ENCODE data around the gene FTO. TPM values are rescaled to one million over a fixed set of nuclear protein-coding genes. Genes with fewer than 3 reads are reported as not detected.
A peak's percentile ranks its signal among the peaks of the same experiment; 100 is the strongest.

The FTO gene
- total and polyA plus RNA-seq, 2 of the 13 experiments (the other 11 are each of a cell fraction or from before 2014, with no cell fraction given), result 41.6 to 55.8 TPM

DNA sequence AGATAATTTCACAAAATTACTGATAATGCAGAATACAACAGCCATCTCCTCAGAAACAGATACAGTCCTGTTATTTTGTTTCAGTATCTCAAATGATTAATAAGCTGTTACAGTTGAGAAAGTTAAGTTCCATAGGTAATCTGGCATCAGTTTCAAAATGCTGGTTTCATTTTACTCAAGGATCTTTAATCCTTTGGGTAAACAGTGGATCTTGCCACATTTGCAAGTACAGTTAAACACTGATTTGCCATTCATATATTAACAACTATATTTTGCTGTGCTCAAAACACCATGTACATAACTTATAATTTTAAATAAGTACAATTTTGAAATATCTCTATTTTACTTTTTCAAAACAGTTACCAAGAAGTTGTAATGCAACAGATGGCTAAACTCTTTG, 31.5 kb upstream of the FTO start:
- ChIA-PET CTCF (ENCODE audit: low intra/inter-chr PET ratio, low total read pairs) (no interaction called here), POLR2A (no interaction called here)
- in situ Hi-C loops (cut with HindIII; ENCODE audit: extremely low pct_ligation_motif_present, low pct_unique_long_range_greater_than_20kb), result no loop called here
- Histone ChIP-seq H3K79me2 (ENCODE audit: insufficient read depth, low read length) (no peaks in the 10 kb centered on the region), H3K27me3 (ENCODE audit: control insufficient read depth in 1 of 2, insufficient read depth in 2 of 2, low read length in 2 of 2) (no peaks in the 10 kb centered on the region), H4K20me1 (ENCODE audit: insufficient read depth, low read length) (no peaks in the 10 kb centered on the region), H2AFZ (ENCODE audit: low read length) (no peak overlapping the region), H3K4me2 (ENCODE audit: low read depth, low read length) (no peak overlapping the region), H3K9ac (ENCODE audit: insufficient read depth, low read depth, low read length) (no peak overlapping the region), H3K36me3 (replicated peaks in 1 of 2; ENCODE audit: control insufficient read depth in 1 of 2, insufficient read depth in 2 of 2, low read length in 2 of 2) (no peaks in the 10 kb centered on the region; a peak in 1 of 5 replicates), H3K4me1 (ENCODE audit: insufficient read depth, low read length) (peaks cover 15% of the 10 kb centered on the region), H3K9me3 (ENCODE audit: low read length) (no peaks in the 10 kb centered on the region), H3K4me3 (replicated peaks in 1 of 3; ENCODE audit: insufficient read depth in 1 of 3, low read depth in 2 of 3, low read length in 3 of 3) (no peak overlapping the region), H3K27ac (ENCODE audit: extremely low read length, insufficient read depth, low read length) (peak overlapping the region; percentile 25)
- DNase-seq (ENCODE audit: low spot score), result peak; percentile 80
- peak; percentile 80 for ATAC-seq
- no TSS peak for BruUV-seq (replicated peaks)
- intact Hi-C loops (cut with micrococcal nuclease; ENCODE audit: unreplicated experiment), result no loop called here
- no peak for FAIRE-seq
- peak; percentile 60 for TF ChIP-seq NCOA2 (CRISPR knock-in tag; IDR thresholded peaks at IDR 0.05)
- TF ChIP-seq ZNF33B (CRISPR knock-in tag; IDR thresholded peaks at IDR 0.05), result no peak
- TF ChIP-seq RFX3 (CRISPR knock-in tag; IDR thresholded peaks at IDR 0.05), result no peak
- TF ChIP-seq MIXL1 (CRISPR knock-in tag; IDR thresholded peaks at IDR 0.05), result 0 out of 2 replicates have a peak, but pooled peaks have one; percentile 6
- TF ChIP-seq, protein P1, sequence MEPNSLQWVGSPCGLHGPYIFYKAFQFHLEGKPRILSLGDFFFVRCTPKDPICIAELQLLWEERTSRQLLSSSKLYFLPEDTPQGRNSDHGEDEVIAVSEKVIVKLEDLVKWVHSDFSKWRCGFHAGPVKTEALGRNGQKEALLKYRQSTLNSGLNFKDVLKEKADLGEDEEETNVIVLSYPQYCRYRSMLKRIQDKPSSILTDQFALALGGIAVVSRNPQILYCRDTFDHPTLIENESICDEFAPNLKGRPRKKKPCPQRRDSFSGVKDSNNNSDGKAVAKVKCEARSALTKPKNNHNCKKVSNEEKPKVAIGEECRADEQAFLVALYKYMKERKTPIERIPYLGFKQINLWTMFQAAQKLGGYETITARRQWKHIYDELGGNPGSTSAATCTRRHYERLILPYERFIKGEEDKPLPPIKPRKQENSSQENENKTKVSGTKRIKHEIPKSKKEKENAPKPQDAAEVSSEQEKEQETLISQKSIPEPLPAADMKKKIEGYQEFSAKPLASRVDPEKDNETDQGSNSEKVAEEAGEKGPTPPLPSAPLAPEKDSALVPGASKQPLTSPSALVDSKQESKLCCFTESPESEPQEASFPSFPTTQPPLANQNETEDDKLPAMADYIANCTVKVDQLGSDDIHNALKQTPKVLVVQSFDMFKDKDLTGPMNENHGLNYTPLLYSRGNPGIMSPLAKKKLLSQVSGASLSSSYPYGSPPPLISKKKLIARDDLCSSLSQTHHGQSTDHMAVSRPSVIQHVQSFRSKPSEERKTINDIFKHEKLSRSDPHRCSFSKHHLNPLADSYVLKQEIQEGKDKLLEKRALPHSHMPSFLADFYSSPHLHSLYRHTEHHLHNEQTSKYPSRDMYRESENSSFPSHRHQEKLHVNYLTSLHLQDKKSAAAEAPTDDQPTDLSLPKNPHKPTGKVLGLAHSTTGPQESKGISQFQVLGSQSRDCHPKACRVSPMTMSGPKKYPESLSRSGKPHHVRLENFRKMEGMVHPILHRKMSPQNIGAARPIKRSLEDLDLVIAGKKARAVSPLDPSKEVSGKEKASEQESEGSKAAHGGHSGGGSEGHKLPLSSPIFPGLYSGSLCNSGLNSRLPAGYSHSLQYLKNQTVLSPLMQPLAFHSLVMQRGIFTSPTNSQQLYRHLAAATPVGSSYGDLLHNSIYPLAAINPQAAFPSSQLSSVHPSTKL (CRISPR knock-in tag; IDR thresholded peaks at IDR 0.05), result peak; percentile 85
- no peak for TF ChIP-seq CREB3 (CRISPR knock-in tag; IDR thresholded peaks at IDR 0.05)
- TF ChIP-seq CEBPG (CRISPR knock-in tag; IDR thresholded peaks at IDR 0.05), result peak; percentile 72
- no peak for TF ChIP-seq ZNF891 (CRISPR knock-in tag; IDR thresholded peaks at IDR 0.05)
- peak; percentile 21; the same call in 1 of the 2 replicates for TF ChIP-seq SOX5 (CRISPR knock-in tag; IDR thresholded peaks at IDR 0.05; ENCODE audit: borderline replicate concordance)
- TF ChIP-seq BCL6 (CRISPR knock-in tag; IDR thresholded peaks at IDR 0.05), result peak; percentile 32; the same call in 1 of the 2 replicates
- 0 out of 2 replicates have a peak, but pooled peaks have one; percentile 44 for TF ChIP-seq DPF2 (CRISPR knock-in tag; IDR thresholded peaks at IDR 0.05; ENCODE audit: borderline replicate concordance, low read depth)
- TF ChIP-seq, protein P2, sequence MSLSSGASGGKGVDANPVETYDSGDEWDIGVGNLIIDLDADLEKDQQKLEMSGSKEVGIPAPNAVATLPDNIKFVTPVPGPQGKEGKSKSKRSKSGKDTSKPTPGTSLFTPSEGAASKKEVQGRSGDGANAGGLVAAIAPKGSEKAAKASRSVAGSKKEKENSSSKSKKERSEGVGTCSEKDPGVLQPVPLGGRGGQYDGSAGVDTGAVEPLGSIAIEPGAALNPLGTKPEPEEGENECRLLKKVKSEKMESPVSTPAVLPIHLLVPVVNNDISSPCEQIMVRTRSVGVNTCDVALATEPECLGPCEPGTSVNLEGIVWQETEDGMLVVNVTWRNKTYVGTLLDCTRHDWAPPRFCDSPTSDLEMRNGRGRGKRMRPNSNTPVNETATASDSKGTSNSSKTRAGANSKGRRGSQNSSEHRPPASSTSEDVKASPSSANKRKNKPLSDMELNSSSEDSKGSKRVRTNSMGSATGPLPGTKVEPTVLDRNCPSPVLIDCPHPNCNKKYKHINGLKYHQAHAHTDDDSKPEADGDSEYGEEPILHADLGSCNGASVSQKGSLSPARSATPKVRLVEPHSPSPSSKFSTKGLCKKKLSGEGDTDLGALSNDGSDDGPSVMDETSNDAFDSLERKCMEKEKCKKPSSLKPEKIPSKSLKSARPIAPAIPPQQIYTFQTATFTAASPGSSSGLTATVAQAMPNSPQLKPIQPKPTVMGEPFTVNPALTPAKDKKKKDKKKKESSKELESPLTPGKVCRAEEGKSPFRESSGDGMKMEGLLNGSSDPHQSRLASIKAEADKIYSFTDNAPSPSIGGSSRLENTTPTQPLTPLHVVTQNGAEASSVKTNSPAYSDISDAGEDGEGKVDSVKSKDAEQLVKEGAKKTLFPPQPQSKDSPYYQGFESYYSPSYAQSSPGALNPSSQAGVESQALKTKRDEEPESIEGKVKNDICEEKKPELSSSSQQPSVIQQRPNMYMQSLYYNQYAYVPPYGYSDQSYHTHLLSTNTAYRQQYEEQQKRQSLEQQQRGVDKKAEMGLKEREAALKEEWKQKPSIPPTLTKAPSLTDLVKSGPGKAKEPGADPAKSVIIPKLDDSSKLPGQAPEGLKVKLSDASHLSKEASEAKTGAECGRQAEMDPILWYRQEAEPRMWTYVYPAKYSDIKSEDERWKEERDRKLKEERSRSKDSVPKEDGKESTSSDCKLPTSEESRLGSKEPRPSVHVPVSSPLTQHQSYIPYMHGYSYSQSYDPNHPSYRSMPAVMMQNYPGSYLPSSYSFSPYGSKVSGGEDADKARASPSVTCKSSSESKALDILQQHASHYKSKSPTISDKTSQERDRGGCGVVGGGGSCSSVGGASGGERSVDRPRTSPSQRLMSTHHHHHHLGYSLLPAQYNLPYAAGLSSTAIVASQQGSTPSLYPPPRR (CRISPR knock-in tag; IDR thresholded peaks at IDR 0.05; ENCODE audit: borderline replicate concordance), result no peak
